HG03095 (cell line): ENCODE data around the gene WNT3.

Source experiments
- ATAC-seq: cut with Tn5 transposase; IDR thresholded peaks from one replicate; pipeline ENCODE4 v1.9.1; 2021; ENCODE audit warnings: moderate library complexity; ENCODE audit not compliant: unreplicated experiment

The WNT3 gene

GRCh38 chr17:46739982-46740381 lies 78.5 kb downstream of the WNT3 start:
- ATAC-seq = no peak

- no peak for ATAC-seq
Observed at GRCh38 chr17:46738544-46738943, 79.9 kb downstream of the WNT3 start.

DNA sequence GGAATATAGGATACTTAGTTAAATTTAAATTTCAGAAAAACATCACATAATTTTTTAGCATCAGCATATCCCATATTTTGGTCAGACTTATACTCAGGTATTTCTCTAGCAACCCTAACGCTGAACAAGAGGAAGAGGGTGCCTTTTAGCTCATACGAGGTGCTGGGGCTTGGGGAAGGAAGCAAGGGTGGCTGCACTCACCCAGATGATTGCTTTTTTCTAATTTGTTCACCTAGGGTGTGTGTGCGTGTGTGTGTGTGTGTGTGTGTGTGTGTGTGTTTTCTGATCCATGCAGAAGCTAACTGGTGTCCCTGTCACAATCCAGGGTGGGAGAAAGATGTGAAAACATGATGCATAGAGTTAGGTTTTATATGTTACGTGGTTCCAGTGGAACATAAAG lies 81.2 kb downstream of the WNT3 start:
- ATAC-seq = no peak

DNA sequence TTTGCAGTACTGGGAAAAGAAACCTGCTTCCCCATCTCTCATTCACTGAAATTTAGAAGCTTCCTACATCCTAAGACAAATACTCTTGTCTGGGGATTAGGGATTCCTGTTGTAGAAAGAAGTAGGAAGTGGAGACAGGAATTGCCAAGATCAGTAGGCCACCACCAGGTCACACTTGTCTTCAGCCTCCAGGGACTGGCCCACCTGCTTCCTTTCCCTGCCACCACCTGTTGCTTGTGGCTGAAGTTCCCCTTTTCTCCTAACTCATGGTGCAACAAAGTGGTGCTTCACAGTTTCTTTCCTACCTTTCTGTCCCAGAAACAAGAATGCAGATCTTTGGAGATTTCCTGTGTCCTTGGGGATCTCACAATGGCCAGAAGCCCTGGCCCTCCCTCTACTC lies 82.4 kb downstream of the WNT3 start:
- ATAC-seq = no peak

GRCh38 chr17:46733837-46734475 lies 84.5 kb downstream of the WNT3 start:
- ATAC-seq = no peak

GRCh38 chr17:46732754-46733398 lies 85.6 kb downstream of the WNT3 start:
- no peak for ATAC-seq

- ATAC-seq = no peak
Observed at GRCh38 chr17:46732160-46732559, 86.3 kb downstream of the WNT3 start.

- no peak for ATAC-seq
Observed at GRCh38 chr17:46730679-46731078, 87.8 kb downstream of the WNT3 start.

DNA sequence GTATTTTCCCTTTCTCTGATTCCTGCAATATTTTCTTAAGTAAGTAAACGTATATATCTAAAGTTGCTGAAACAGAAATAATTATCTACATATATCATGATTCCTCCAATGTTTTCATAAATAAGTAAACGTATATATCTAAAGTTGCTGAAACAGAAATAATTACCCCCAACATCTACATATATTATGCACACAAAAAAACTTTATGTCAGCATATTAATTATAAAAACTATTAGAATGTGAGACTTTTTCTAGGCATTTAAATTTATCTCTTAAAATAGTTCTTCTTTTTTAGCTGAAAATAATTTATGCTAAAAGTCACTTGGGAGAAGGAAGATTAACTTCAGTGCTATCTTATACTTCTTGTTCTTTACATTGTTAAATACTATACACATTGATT lies 88.5 kb downstream of the WNT3 start:
- no peak for ATAC-seq

DNA sequence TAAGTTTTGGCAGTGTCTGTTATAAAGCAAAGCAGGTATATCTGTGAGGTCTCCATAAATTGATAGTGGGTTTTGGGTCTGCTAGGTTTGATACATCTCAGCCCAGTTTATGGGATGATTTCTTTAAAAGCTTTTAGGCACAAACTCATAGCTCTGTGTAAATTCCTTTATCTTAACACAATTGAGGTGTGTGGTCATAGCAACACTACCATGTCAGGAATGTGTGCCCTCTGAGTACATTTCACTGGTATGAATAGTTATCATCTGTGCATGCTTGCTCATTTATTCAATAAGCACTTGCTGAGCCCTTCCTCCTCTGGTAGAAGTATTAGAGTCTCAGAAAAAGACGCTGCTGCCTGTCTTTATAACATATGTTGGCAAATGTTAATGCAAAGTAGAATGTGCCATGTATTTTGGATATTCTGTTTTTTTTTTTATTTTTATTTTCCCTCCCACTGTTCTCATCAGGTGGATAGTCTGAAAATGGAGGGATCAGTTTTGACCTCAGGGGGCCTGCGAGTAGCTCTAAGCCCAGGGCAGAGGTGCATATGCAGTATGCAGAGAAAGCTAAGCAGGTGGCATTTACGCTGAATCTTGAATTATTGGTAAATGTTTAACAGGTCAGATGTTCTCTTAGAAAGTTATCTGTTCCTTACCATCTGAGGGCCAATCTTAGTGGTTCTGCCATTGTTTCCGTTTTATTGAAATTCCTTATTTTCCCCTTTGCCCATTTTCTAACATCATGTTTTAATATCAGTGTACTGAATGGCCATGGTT lies 90.7 kb downstream of the WNT3 start:
- no peak for ATAC-seq

DNA sequence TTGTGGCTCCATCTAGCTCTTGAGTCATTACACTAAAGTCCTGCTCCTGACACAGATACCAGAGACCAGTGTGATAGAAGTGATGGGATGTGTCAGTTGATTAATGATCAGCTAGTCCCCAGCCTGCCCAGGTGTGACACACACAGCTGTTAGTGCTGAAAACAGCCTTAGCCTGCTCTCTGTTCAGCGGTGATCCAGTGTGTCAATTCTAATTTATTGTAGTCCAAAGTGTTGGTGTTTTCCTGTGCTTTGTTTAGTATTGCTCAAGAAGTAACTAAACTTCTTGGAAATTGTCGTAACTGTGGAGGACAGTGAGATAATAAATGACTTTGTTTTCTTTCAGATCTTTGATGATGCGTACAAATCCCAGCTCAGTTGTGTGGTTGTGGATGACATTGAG lies 92.3 kb downstream of the WNT3 start:
- no peak for ATAC-seq

GRCh38 chr17:46722662-46723285 lies 95.7 kb downstream of the WNT3 start:
- no peak for ATAC-seq

DNA sequence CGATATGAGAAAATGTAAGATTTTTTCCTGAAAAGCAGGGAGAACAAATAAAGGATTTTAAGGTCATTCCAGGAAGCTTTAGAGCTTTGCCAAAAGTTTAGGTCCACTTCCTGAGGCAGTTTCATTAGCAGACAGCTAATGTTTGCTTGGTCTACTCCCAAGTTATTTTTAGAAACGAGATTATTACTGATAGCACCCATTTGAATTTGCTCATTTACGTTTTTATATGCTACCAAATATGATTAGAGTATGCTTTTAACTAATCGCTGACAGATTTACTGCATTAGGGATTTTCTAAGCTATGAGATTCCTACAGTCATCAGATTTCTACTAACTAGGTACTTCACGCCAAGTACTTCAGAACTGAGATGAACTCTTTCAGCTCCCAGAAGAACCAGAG lies 98.1 kb downstream of the WNT3 start:
- ATAC-seq = no peak

DNA sequence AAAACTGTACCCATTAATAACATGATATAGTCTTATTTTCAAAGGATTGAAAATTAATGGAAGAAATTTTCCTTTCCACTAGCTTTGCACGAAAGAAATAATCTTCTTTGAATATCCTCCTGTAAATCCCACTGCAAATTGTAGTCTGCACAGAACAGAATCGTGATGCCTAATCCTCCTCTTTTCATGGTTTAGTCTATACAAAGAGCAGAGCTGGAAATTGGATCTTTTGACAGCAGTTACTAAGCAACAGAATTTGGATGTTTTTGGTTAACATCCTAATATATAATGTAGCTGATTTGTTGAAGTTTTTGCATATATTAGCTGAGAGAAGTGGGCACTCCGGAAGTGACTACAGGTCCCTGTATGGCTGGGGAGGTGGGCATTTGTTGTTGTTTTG lies 98.6 kb downstream of the WNT3 start:
- no peak for ATAC-seq

DNA sequence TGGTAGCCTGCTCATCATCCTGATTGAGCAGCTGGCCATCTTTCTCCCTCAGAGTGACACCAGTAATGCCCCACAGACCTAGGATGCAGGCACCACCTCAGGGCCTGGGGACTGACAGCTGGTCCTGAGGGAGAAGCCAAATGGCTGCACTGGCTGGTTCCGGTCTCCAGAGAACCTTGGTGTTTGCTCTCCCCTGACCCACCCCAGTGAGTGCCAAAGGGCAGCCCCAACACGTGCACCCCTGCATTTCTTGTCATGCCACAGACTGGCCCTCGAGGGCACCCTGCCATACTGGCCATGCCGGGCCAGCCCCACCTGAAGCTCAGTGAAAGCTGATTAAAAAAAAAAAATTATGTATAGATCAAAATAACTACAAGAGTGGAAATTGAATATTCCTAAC lies 100.5 kb downstream of the WNT3 start:
- ATAC-seq = no peak
